Metanephros (tissue), 1 donor: ENCODE measurements around the gene ZFP28. TPM values are rescaled to one million over a fixed set of nuclear protein-coding genes. Genes with fewer than 3 reads are reported as not detected.

Experiments used
- total RNA-seq: library from RNA; depleted of rRNA; stranded (reverse); fragments of >200 nt; gene quantifications from one replicate; pipeline ENCODE4 v1.2.3, GENCODE V29; 2014

ZFP28 gene
- 7.6 TPM for total RNA-seq

GRCh38 chr19:56538761-56539263, at the start of gene ZFP28:
Gene ZFP28 (plus strand): TSS chr19:56538948. CDS start chr19:56539019, 71 bp downstream.

GRCh38 chr19:56507446-56508289, 31.1 kb upstream of the ZFP28 start, which contains the start of gene ZNF471:
Gene ZNF471 (plus strand): TSS chr19:56507855. CDS start chr19:56511572, 3,717 bp downstream.

GRCh38 chr19:56567274-56568120, 28.7 kb downstream of the ZFP28 start, which contains the start of gene ZNF470:
Gene ZNF470 (plus strand): TSS chr19:56567468. CDS start chr19:56570312, 2,844 bp downstream.

DNA sequence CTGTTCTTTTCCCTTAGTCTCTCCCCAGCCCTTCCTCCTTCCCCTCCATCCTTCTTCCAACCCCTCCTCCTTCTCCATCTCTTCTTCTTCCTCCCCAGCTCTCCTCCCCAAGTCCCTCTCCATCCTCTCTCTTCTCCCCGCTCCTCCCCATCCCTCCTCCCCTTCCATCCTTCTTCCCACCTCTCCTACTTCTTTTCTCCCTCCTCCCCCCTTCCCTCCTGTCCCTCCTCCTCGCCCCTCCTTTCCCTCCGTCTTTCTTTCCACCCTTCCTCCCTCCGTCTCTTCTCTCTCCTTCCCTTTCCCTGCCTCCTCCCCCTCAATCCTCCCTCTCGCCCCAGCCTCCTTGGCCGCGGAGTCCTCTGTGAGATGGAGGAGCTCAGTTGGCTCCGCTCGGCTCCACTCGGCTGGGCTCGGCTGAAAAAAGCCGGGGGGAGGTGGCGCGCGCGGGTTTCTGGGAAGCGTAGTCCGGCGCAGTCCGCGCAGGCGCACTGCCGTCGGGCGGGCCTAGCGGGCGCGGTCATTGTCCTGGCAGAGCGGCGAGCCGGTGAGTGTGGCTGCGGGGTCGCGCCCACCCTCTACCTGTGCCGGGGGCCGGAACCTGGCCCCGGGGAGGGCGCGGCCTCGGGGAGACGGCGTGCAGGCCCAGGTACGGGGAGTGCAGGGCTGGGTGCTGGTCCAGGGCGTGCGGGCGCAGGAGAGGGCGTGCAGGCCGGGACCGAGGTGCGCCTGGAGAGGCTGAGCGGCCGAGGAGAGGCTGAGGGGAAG, 56.2 kb downstream of the ZFP28 start, which contains the start of gene ZNF71:
Gene ZNF71 (plus strand): TSS at position 520 of the 765 bp plus-strand sequence. CDS start 6,257 bp downstream, outside the sequence.

Other genes with a start within 250 kb of the ZFP28 start
- 14.1 TPM for gene ZSCAN5A, start 224.1 kb upstream of the ZFP28 start, total RNA-seq
- 4.8 TPM for gene ZNF582, start 145.4 kb upstream of the ZFP28 start, total RNA-seq
- 7.2 TPM for gene ZNF583, start 134.6 kb upstream of the ZFP28 start, total RNA-seq
- gene ZNF667, start 61.6 kb upstream of the ZFP28 start, total RNA-seq = 9.1 TPM
- 9.3 TPM for gene ZNF471, start 31.1 kb upstream of the ZFP28 start, total RNA-seq
- 4.9 TPM for gene ZNF470, start 28.5 kb downstream of the ZFP28 start, total RNA-seq
- 13.8 TPM for gene ZNF71, start 56.4 kb downstream of the ZFP28 start, total RNA-seq
- gene SMIM17, start 104.2 kb downstream of the ZFP28 start, total RNA-seq = 0.88 TPM
- gene ZNF835, start 132.8 kb downstream of the ZFP28 start, total RNA-seq = 7.1 TPM